Prostate gland (tissue), 2 donors: ENCODE measurements around the gene LIPH.
"Not testable (repeated sequence)": the region's sequence is repeated elsewhere in the genome, so short reads cannot be mapped to it uniquely, and the experiment has no call there.

Experiments
- CTCF ChIP-seq, 4 experiments: fragments of 200-600 bp in 2 of 4; fragments of 450-650 bp in 2 of 4; sonication (generic) in 2 of 4; IDR thresholded peaks; 1 replicate in 3 of 4; 2 replicates in 1 of 4; pipeline ENCODE4 v1.5.1; 2016 to 2019; ENCODE audit warnings: antibody characterized with exemption in 4 of 4, mild to moderate bottlenecking in 2 of 4, moderate library complexity in 2 of 4
- POLR2A ChIP-seq: fragments of 450-650 bp; IDR thresholded peaks from one replicate; pipeline ENCODE4 v1.6.1; 2016; ENCODE audit warnings: antibody characterized with exemption, mild to moderate bottlenecking

DNA sequence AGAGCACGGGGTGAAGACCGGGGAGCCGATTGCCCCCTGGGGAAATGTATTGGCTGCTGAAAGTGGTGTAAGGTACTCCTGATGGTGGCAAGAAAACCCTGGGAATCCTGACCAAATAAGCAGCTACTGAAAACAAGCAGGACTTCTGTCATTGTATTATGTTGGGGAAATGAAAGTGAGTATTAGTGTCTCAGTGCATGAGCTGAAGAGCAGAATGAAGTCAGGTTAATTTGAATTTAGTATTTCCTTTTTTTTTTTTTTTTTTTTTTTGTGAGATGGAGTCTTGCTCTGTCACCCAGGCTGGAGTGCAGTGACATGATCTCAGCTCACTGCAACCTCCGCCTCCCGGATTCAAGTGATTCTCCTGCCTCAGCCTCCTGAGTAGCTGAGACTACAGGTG lies 86.3 kb downstream of the LIPH start:
- not testable (repeated sequence) for TF ChIP-seq CTCF (IDR thresholded peaks at IDR 0.05); POLR2A
